Stimulated activated CD4-positive, alpha-beta T cell treated with anti-CD3 and anti-CD28 coated beads, TNF-alpha, amount 100 ng/mL, for 48 hours (primary cell): Measurements from ENCODE around the gene ZKSCAN4.
A peak's percentile ranks its signal among the peaks of the same experiment; 100 is the strongest.

Experiments used
- DNase-seq, 3 donors: peaks; one replicate each; pipeline ENCODE4 v3.0.0-alpha.2; 2020; ENCODE audit warnings: low read depth in 3 of 3

The ZKSCAN4 gene

GRCh38 chr6:28250747-28251146 is 1.3 kb downstream of the ZKSCAN4 start:
- no peak for DNase-seq

GRCh38 chr6:28248916-28249315 is 3.2 kb downstream of the ZKSCAN4 start:
- no peak for DNase-seq

- no peak for DNase-seq
These were observed 6.7 kb downstream of the ZKSCAN4 start for GRCh38 chr6:28245206-28245941.

GRCh38 chr6:28243946-28244345 is 8.1 kb downstream of the ZKSCAN4 start:
- no peak for DNase-seq

GRCh38 chr6:28240471-28240870 is 11.6 kb downstream of the ZKSCAN4 start:
- DNase-seq = no peak

GRCh38 chr6:28239636-28240035 is 12.4 kb downstream of the ZKSCAN4 start:
- DNase-seq = no peak

GRCh38 chr6:28235912-28236452 is 16.1 kb downstream of the ZKSCAN4 start:
- DNase-seq = no peak

- DNase-seq = no peak
These were observed 19.3 kb downstream of the ZKSCAN4 start for GRCh38 chr6:28232785-28233184.

- no peak for DNase-seq
These were observed 25.6 kb downstream of the ZKSCAN4 start for GRCh38 chr6:28226460-28226859.

GRCh38 chr6:28225056-28225834 is 26.8 kb downstream of the ZKSCAN4 start, which contains the start of gene ZSCAN9:
TSS of gene ZSCAN9 (plus strand) at chr6:28225275. CDS start at chr6:28227085, 1,810 bp downstream.
- peak in 1 of 3 donors; percentile 30 for DNase-seq

- DNase-seq = no peak
These were observed 27.7 kb downstream of the ZKSCAN4 start for GRCh38 chr6:28224131-28225055.

GRCh38 chr6:28220257-28221133 is 31.6 kb downstream of the ZKSCAN4 start:
- DNase-seq = no peak

GRCh38 chr6:28218312-28219248 is 33.5 kb downstream of the ZKSCAN4 start:
- peak in 1 of 3 donors; percentile 36 for DNase-seq

- no peak for DNase-seq
These were observed 34.2 kb downstream of the ZKSCAN4 start for GRCh38 chr6:28217890-28218289.

GRCh38 chr6:28215425-28215824 is 36.6 kb downstream of the ZKSCAN4 start:
- no peak for DNase-seq

- DNase-seq = no peak
These were observed 38.9 kb downstream of the ZKSCAN4 start for GRCh38 chr6:28213213-28213523.

- peak in 2 of 3 donors; percentile 58 to 63 for DNase-seq
These were observed 39.4 kb downstream of the ZKSCAN4 start for GRCh38 chr6:28212510-28213212.

- DNase-seq = no peak
These were observed 40.1 kb downstream of the ZKSCAN4 start for GRCh38 chr6:28211840-28212509.
